K562 (cell line): Measurements from ENCODE around the gene ADM5. TPM values are rescaled to one million over a fixed set of nuclear protein-coding genes. Genes with fewer than 3 reads are reported as not detected.
A peak's percentile ranks its signal among the peaks of the same experiment; 100 is the strongest.

Source experiments
- BHLHE40 ChIP-seq: IDR thresholded peaks from 2 replicates; pipeline ENCODE4 v1.6.1; 2011; ENCODE audit warnings: low read length, improper control_type of control experiment
- ERF ChIP-seq: fragments of 450-650 bp; formaldehyde crosslinking; IDR thresholded peaks from 2 replicates; pipeline ENCODE4 v1.4.0; 2020; ENCODE audit warnings: mild to moderate bottlenecking, mixed read lengths
- GMEB1 ChIP-seq: fragments of 250-450 bp; sonication (Bioruptor Pico); IDR thresholded peaks from 2 replicates; pipeline ENCODE4 v1.4.0; 2020; ENCODE audit warnings: mild to moderate bottlenecking
- IRF9 ChIP-seq: fragments of 450-650 bp; IDR thresholded peaks from 2 replicates; pipeline ENCODE4 v1.6.1; 2016; ENCODE audit warnings: missing biosample characterization, missing genetic modification characterization
- KDM5B ChIP-seq: fragments of 200-600 bp; sonication (generic); IDR thresholded peaks from 2 replicates; pipeline ENCODE4 v1.6.1; 2012; ENCODE audit warnings: low read depth, mild to moderate bottlenecking, moderate library complexity, low read length, control low read depth, inconsistent platforms; ENCODE audit not compliant: insufficient replicate concordance
- MEF2A ChIP-seq: IDR thresholded peaks from 2 replicates; pipeline ENCODE4 v1.6.1; 2011; ENCODE audit warnings: low read depth, mild to moderate bottlenecking, low read length, moderate library complexity; ENCODE audit not compliant: control insufficient read depth
- SFPQ ChIP-seq: fragments of 200-400 bp; formaldehyde crosslinking; IDR thresholded peaks from 2 replicates; pipeline ENCODE4 v1.6.1; 2017; ENCODE audit warnings: mild to moderate bottlenecking, low read depth, low read length, moderate library complexity
- STAT5A ChIP-seq: IDR thresholded peaks from 2 replicates; pipeline ENCODE4 v1.6.1; 2012; ENCODE audit warnings: low read length, inconsistent platforms, borderline replicate concordance
- ZBTB40 ChIP-seq, 2 experiments: fragments of 450-650 bp in 1 of 2; sonication (generic) in 1 of 2; formaldehyde crosslinking in 1 of 2; IDR thresholded peaks; 2 replicates each; pipeline versions ENCODE4 v1.7.1 to v1.9.0; 2016 to 2022; ENCODE audit warnings: inconsistent platforms in 1 of 2, mild to moderate bottlenecking in 1 of 2, missing genetic modification reagents in 1 of 2
- ZNF449 ChIP-seq: fragments of 250-450 bp; sonication (Bioruptor Pico); IDR thresholded peaks from 2 replicates; pipeline ENCODE4 v1.8.0; 2022; ENCODE audit warnings: moderate library complexity, mild to moderate bottlenecking, inconsistent platforms
- ZNF57 ChIP-seq: fragments of 450-650 bp; formaldehyde crosslinking; IDR thresholded peaks from 2 replicates; pipeline ENCODE4 v1.4.0; 2020; ENCODE audit warnings: mild to moderate bottlenecking, moderate library complexity
- polyA plus RNA-seq, 8 experiments: library from polyadenylated mRNA; depleted of rRNA in 4 of 8; stranded (reverse) in 5 of 8; unstranded in 3 of 8; fragments of >200 nt; fragmentation: Nextera tagmentation in 2 of 8; fragmentation: Illumina TruSeq in 1 of 8; extraction: Ambion mirVana in 2 of 8; extraction: Trizol in 1 of 8; gene quantifications; 2 replicates each; pipeline versions ENCODE4 v1.2.1 to v1.2.3, GENCODE V29; 2011 to 2014; ENCODE audit warnings: inconsistent platforms in 1 of 8, missing spikeins in 1 of 8
- total RNA-seq, 7 experiments: library from RNA; depleted of rRNA in 6 of 7; stranded (reverse); fragments of >200 nt in 6 of 7; fragmentation: Illumina TruSeq in 2 of 7; extraction: Trizol in 2 of 7; gene quantifications; 2 replicates each; pipeline versions ENCODE4 v1.2.1 to v1.2.3, GENCODE V29; 2011 to 2021; ENCODE audit warnings: low replicate concordance in 1 of 7

ADM5 gene
- total and polyA plus RNA-seq, 9 of the 15 experiments (the other 6 are each of a cell fraction or from before 2014, with no cell fraction given) = 0.13 to 8.4 (median 2.0) TPM; not detected in 1

GRCh38 chr19:49710372-49710951, 21.1 kb downstream of the ADM5 start (continued):
- TF ChIP-seq ZBTB40 (IDR thresholded peaks at IDR 0.05) = no peak
- TF ChIP-seq ZBTB40 (CRISPR knock-in tag; IDR thresholded peaks at IDR 0.05) = no peak
- TF ChIP-seq ZNF449 (CRISPR knock-in tag) = no peak
- no peak for TF ChIP-seq ZNF57
- TF ChIP-seq KDM5B = no peak
- no peak for TF ChIP-seq MEF2A
- TF ChIP-seq IRF9 (tag) = no peak
- TF ChIP-seq SFPQ = no peak
- no peak for TF ChIP-seq ERF (CRISPR knock-in tag)
- no peak for TF ChIP-seq GMEB1 (CRISPR knock-in tag)
- TF ChIP-seq STAT5A = no peak; the same call in 1 of the 2 replicates
- peak; percentile 25; the same call in 1 of the 2 replicates for TF ChIP-seq BHLHE40
